ENCODE measurements around the gene ARHGEF3.

GRCh38 chr3:56771376-56771775 is 30.4 kb downstream of the ARHGEF3 start:
- no peak for TF ChIP-seq CTCF (IDR thresholded peaks at IDR 0.05; ENCODE audit: poor library complexity, severe bottlenecking)
- no peak for TF ChIP-seq EP300 (conservative IDR thresholded peaks at IDR 0.05; ENCODE audit: poor library complexity, severe bottlenecking)
- TF ChIP-seq EZH2 (IDR thresholded peaks at IDR 0.05; ENCODE audit: borderline replicate concordance, insufficient read depth, low read length, poor library complexity, severe bottlenecking), result no peak
- TF ChIP-seq POLR2AphosphoS5 (IDR thresholded peaks at IDR 0.05), result no peak
- TF ChIP-seq TAF1 (IDR thresholded peaks at IDR 0.05; ENCODE audit: low read depth), result no peak
- TF ChIP-seq RAD21 (conservative IDR thresholded peaks at IDR 0.05), result no peak
- no peak for TF ChIP-seq SMC3 (conservative IDR thresholded peaks at IDR 0.05; ENCODE audit: poor library complexity)
- no peak for TF ChIP-seq REST (IDR thresholded peaks at IDR 0.05; ENCODE audit: borderline replicate concordance)
